Activated CD4-positive, CD25-positive, alpha-beta regulatory T cell treated with anti-CD3 and anti-CD28 coated beads, Interleukin-2, amount 50 U/mL, for 24 hours (primary cell): ENCODE results near the gene DIDO1.

Experiments used
- ATAC-seq, 2 donors: fragments of 150-1000 bp; cut with Tn5 transposase; one replicate each; pipeline ENCODE4 v1.10.0; 2021; ENCODE audit warnings: mild to moderate bottlenecking in 1 of 2, moderate library complexity in 1 of 2

The DIDO1 gene

DNA sequence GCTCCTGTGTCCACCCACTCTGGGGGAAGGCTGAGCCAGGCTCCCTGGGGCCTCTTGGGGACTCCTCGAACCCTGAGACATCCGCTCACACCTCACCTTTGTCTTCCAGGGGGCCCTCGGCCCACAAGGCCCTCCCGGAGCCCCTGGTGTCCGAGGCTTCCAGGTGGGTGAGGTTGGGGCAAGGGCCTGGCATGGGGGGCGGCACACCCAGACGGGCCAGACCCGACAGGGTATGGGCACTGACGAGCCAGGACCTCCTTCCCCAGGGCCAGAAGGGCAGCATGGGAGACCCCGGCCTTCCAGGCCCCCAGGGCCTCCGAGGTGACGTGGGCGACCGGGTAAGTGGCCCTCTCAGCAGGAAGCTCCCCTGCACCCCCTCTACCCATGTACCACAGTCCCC lies 96.1 kb downstream of the DIDO1 start:
- ATAC-seq: no peak

DNA sequence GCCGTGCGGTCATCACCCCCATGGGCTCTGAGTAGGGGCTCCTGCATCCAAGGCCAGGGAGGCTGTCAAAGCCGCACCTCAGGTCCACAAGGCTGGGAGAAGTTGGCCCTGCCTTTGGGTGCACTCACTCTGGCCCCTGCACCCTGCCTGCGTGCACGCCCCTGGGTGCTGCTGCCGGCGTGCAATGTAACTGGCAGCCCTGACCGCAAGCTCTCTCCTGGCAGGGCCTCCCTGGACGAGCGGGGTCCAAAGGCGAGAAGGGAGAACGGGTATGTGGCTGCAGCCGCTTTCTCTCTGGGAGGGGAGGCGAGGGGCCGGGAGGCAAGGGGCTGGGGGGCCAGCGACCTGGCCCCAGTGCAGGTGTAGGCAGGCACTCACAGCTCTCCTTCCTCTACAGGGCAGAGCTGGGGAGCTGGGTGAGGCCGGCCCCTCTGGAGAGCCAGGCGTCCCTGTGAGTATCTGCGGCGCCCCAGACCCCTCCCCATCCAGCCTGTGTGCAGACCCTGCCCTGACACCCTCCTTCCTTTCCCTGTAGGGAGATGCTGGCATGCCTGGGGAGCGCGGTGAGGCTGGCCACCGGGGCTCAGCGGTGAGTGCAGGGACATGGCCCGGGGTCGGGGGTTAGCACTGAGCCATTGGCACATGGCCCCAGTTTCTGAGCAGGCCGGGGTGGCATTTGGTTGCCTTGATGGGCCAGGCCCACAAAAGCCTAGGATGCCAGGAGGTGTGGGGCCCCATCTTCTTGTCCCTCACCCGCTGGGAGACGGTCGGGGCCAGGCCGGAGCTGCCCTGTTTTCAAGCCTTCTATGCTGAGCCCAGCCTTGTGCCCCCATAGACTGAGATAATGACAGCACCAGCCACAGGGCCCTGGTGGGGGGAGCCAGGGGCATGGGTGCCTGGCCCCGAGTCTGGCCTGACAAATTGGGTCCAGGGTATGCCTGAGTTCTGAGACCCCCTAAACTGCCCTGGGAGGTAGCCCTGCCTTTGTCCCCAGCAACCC lies 96.8 kb downstream of the DIDO1 start:
- no peak for ATAC-seq

DNA sequence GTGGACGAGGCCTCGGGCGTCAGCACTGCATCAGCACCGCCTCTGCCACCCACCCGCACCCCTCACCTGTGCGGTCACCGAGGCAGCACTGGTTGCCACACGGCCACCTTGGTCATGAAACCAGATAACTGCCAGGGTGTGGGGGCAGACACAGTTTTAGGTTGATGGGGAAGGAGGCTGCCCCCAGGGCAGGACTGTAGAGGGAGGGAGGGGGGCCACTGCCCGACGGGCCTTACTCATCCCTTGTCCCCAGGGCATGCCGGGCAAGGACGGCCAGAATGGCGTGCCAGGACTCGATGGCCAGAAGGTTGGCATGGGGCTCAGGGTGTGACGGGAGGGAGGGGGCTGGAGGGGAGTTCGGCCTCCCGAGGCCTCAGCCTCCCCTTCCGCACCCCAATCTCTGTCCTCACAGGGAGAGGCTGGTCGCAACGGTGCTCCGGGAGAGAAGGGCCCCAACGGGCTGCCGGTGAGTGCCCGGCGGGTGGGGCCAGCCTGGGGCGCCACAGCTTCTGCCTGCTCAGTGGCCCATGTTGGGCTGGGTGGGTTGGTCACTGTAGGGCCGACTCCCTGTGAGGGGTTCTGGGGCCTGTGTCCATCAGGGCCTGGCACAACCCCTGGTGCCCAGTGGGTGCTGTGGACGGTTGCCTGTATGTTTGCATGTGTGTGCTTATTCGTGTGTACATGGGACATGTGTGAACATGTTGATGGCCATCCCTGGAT lies 97.6 kb downstream of the DIDO1 start:
- ATAC-seq: no peak

DNA sequence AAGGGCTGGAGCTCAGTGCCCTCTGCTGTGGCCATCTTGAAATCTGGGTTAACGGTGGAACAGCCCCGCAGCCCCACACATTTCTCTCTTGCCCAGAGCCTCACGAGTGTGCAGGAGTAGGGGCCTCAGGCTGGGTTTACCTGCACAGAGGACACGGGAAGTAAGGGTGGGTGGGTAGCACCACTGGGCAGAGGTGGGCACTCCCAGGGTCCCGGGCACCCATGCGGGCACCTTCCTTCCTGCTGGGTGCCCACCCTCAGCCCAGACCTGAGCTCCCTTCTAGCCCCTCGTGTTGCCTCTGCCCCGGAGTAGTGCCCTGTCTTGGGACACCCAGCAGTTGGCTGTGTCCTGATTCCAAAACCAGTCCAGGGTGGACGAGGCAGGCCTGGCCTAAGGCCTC lies 98.3 kb downstream of the DIDO1 start:
- no peak for ATAC-seq
